GM19395 (cell line): ENCODE results near the gene IL25.

Experiments used
- ATAC-seq: cut with Tn5 transposase; IDR thresholded peaks from one replicate; pipeline ENCODE4 v1.9.1; 2021; ENCODE audit warnings: mild to moderate bottlenecking, moderate library complexity; ENCODE audit not compliant: unreplicated experiment

The IL25 gene

GRCh38 chr14:23352506-23353432 lies 19.8 kb upstream of the IL25 start, which contains the start of gene SLC22A17:
TSS of gene SLC22A17 (minus strand) at chr14:23352887.
- no peak for ATAC-seq

- no peak for ATAC-seq
These were observed 19.2 kb upstream of the IL25 start for GRCh38 chr14:23353433-23353780.

- ATAC-seq: no peak
These were observed 17.6 kb upstream of the IL25 start for GRCh38 chr14:23354990-23355389.

GRCh38 chr14:23355871-23356435 lies 16.7 kb upstream of the IL25 start:
- no peak for ATAC-seq

GRCh38 chr14:23356662-23357061 lies 15.9 kb upstream of the IL25 start:
- ATAC-seq: no peak

- no peak for ATAC-seq
These were observed 15.3 kb upstream of the IL25 start for GRCh38 chr14:23357261-23357660.

GRCh38 chr14:23358042-23358441 lies 14.6 kb upstream of the IL25 start:
- no peak for ATAC-seq

- ATAC-seq: no peak
These were observed 13.9 kb upstream of the IL25 start for GRCh38 chr14:23358553-23359166.

- no peak for ATAC-seq
These were observed 13.4 kb upstream of the IL25 start for GRCh38 chr14:23359167-23359626.

GRCh38 chr14:23359722-23360447 lies 12.7 kb upstream of the IL25 start:
- ATAC-seq: no peak

- no peak for ATAC-seq
These were observed 12.1 kb upstream of the IL25 start for GRCh38 chr14:23360496-23360895.

GRCh38 chr14:23361320-23361719 lies 11.3 kb upstream of the IL25 start:
- no peak for ATAC-seq

GRCh38 chr14:23361763-23362162 lies 10.8 kb upstream of the IL25 start:
- no peak for ATAC-seq

- ATAC-seq: no peak
These were observed 10.4 kb upstream of the IL25 start for GRCh38 chr14:23362200-23362599.

GRCh38 chr14:23364164-23365035 lies 8.2 kb upstream of the IL25 start:
- ATAC-seq: no peak

- ATAC-seq: no peak
These were observed 7.4 kb upstream of the IL25 start, which contains the start of gene EFS for GRCh38 chr14:23365036-23365731. TSS of gene EFS (minus strand) at chr14:23365172. CDS start at chr14:23365025, 147 bp downstream.

GRCh38 chr14:23365732-23366425 lies 6.7 kb upstream of the IL25 start:
- ATAC-seq: no peak

- no peak for ATAC-seq
These were observed 6.1 kb upstream of the IL25 start for GRCh38 chr14:23366426-23366921.

GRCh38 chr14:23370221-23370620 lies 2.4 kb upstream of the IL25 start:
- no peak for ATAC-seq
